H9 (cell line): ENCODE data around the gene CEP162. TPM values are rescaled to one million over a fixed set of nuclear protein-coding genes. Genes with fewer than 3 reads are reported as not detected.

Experiments used
- DNase-seq: peaks from one replicate; pipeline ENCODE4 v3.0.0-alpha.2; 2017
- H2AFZ ChIP-seq: one replicate; pipeline ENCODE4 v1.6.1; 2013; ENCODE audit warnings: mild to moderate bottlenecking, low read length, control low read depth, moderate library complexity
- H2AK5ac ChIP-seq: 2 replicates; pipeline ENCODE4 v1.6.1; 2013; ENCODE audit warnings: low read length, control low read depth, mixed read lengths; ENCODE audit not compliant: insufficient read length
- H2BK120ac ChIP-seq: one replicate; pipeline ENCODE4 v1.6.1; 2013; ENCODE audit warnings: low read depth, mild to moderate bottlenecking, low read length, control low read depth, inconsistent platforms; ENCODE audit not compliant: poor library complexity, severe bottlenecking
- H2BK12ac ChIP-seq: 2 replicates; pipeline ENCODE4 v1.6.1; 2013; ENCODE audit warnings: low read length, control low read depth, mixed read lengths, low read depth; ENCODE audit not compliant: insufficient read length
- H2BK15ac ChIP-seq: 2 replicates; pipeline ENCODE4 v1.6.1; 2013; ENCODE audit warnings: low read depth, low read length, control low read depth
- H2BK20ac ChIP-seq: one replicate; pipeline ENCODE4 v1.6.1; 2013; ENCODE audit warnings: low read depth, mild to moderate bottlenecking, low read length, control low read depth, inconsistent platforms; ENCODE audit not compliant: poor library complexity, severe bottlenecking
- H2BK5ac ChIP-seq: 2 replicates; pipeline ENCODE4 v1.6.1; 2013; ENCODE audit warnings: low read length, control low read depth, mixed read lengths; ENCODE audit not compliant: insufficient read length
- H3K14ac ChIP-seq: 2 replicates; pipeline ENCODE4 v1.6.1; 2013; ENCODE audit warnings: low read length, control low read depth; ENCODE audit not compliant: insufficient read depth
- H3K18ac ChIP-seq: 2 replicates; pipeline ENCODE4 v1.6.1; 2013; ENCODE audit warnings: low read depth, mild to moderate bottlenecking, mixed read lengths, low read length, control low read depth; ENCODE audit not compliant: insufficient read length
- H3K23ac ChIP-seq: 2 replicates; pipeline ENCODE4 v1.6.1; 2013; ENCODE audit warnings: low read length, control low read depth, mixed read lengths, low read depth; ENCODE audit not compliant: insufficient read length
- H3K23me2 ChIP-seq: 2 replicates; pipeline ENCODE4 v1.6.1; 2013; ENCODE audit warnings: low read depth, mild to moderate bottlenecking, mixed read lengths, low read length, control low read depth; ENCODE audit not compliant: insufficient read length, poor library complexity, severe bottlenecking
- H3K27ac ChIP-seq: 2 replicates; pipeline ENCODE4 v1.5.1; 2013; ENCODE audit warnings: low read length, control low read depth, mixed read lengths, low read depth; ENCODE audit not compliant: insufficient read length
- H3K27me3 ChIP-seq: 2 replicates; pipeline ENCODE4 v1.6.1; 2013; ENCODE audit warnings: low read length, control low read depth, inconsistent platforms; ENCODE audit not compliant: insufficient read depth
- H3K4ac ChIP-seq: 2 replicates; pipeline ENCODE4 v1.6.1; 2013; ENCODE audit warnings: low read depth, mild to moderate bottlenecking, control low read depth, inconsistent platforms, low read length, moderate library complexity
- H3K4me1 ChIP-seq: 2 replicates; pipeline ENCODE4 v1.6.1; 2013; ENCODE audit warnings: low read length, control low read depth, inconsistent platforms; ENCODE audit not compliant: insufficient read depth
- H3K4me2 ChIP-seq: 2 replicates; pipeline ENCODE4 v1.6.1; 2013; ENCODE audit warnings: low read length, control low read depth, mixed read lengths; ENCODE audit not compliant: insufficient read length, insufficient read depth
- H3K56ac ChIP-seq: 2 replicates; pipeline ENCODE4 v1.6.1; 2013; ENCODE audit warnings: low read depth, mild to moderate bottlenecking, mixed read lengths, low read length, control low read depth; ENCODE audit not compliant: insufficient read length
- H3K79me1 ChIP-seq: 2 replicates; pipeline ENCODE4 v1.6.1; 2013; ENCODE audit warnings: low read depth, mild to moderate bottlenecking, moderate library complexity, low read length, control low read depth, inconsistent platforms; ENCODE audit not compliant: insufficient read depth, poor library complexity, severe bottlenecking
- H3K79me2 ChIP-seq: 2 replicates; pipeline ENCODE4 v1.6.1; 2013; ENCODE audit warnings: low read length, control low read depth, inconsistent platforms; ENCODE audit not compliant: insufficient read depth
- H3K9ac ChIP-seq: 2 replicates; pipeline ENCODE4 v1.6.1; 2013; ENCODE audit warnings: low read length, control low read depth, mixed read lengths; ENCODE audit not compliant: insufficient read length; ENCODE audit errors: extremely low read depth
- H3K9me3 ChIP-seq: one replicate; pipeline ENCODE4 v1.6.1; 2013; ENCODE audit warnings: low read depth, low read length, inconsistent platforms; ENCODE audit not compliant: control insufficient read depth
- H3T11ph ChIP-seq: one replicate; pipeline ENCODE4 v1.6.1; 2013; ENCODE audit warnings: mild to moderate bottlenecking, low read length, control low read depth, inconsistent platforms
- H4K20me1 ChIP-seq: one replicate; pipeline ENCODE4 v1.6.1; 2013; ENCODE audit not compliant: control insufficient read depth, insufficient read length, insufficient read depth
- H4K5ac ChIP-seq: 2 replicates; pipeline ENCODE4 v1.6.1; 2013; ENCODE audit warnings: low read depth, mild to moderate bottlenecking, mixed read lengths, low read length, control low read depth; ENCODE audit not compliant: insufficient read length
- H4K8ac ChIP-seq: replicated peaks from 2 replicates; pipeline ENCODE4 v1.6.1; 2013; ENCODE audit warnings: low read length, control low read depth, mixed read lengths, low read depth; ENCODE audit not compliant: insufficient read length
- H4K91ac ChIP-seq: 2 replicates; pipeline ENCODE4 v1.6.1; 2013; ENCODE audit warnings: low read depth, mild to moderate bottlenecking, moderate library complexity, mixed read lengths, low read length, control low read depth; ENCODE audit not compliant: insufficient read length
- H3K27ac Mint-ChIP-seq, 3 experiments: 2 replicates in 2 of 3; 3 replicates in 1 of 3; pipeline ENCODE4 v1.8.0; 2020 to 2021; ENCODE audit warnings: mixed read lengths in 3 of 3, mild to moderate bottlenecking in 1 of 3, moderate library complexity in 1 of 3
- H3K27me3 Mint-ChIP-seq: 2 replicates; pipeline ENCODE4 v1.8.0; 2021; ENCODE audit warnings: low read depth, mild to moderate bottlenecking, moderate library complexity, mixed read lengths
- H3K36me3 Mint-ChIP-seq, 3 experiments: 2 replicates in 2 of 3; 3 replicates in 1 of 3; pipeline ENCODE4 v1.8.0; 2020 to 2021; ENCODE audit warnings: low read depth in 3 of 3, mixed read lengths in 3 of 3; ENCODE audit not compliant: insufficient read depth in 1 of 3
- H3K4me1 Mint-ChIP-seq, 2 experiments: 2 replicates each; pipeline ENCODE4 v1.8.0; 2020; ENCODE audit warnings: mixed read lengths in 2 of 2
- H3K4me3 Mint-ChIP-seq, 2 experiments: 2 replicates in 1 of 2; 3 replicates in 1 of 2; pipeline ENCODE4 v1.8.0; 2020 to 2021; ENCODE audit warnings: mild to moderate bottlenecking in 2 of 2, mixed read lengths in 2 of 2, moderate library complexity in 1 of 2
- H3K9me3 Mint-ChIP-seq, 2 experiments: 2 replicates in 1 of 2; 3 replicates in 1 of 2; pipeline ENCODE4 v1.8.0; 2020; ENCODE audit warnings: mild to moderate bottlenecking in 2 of 2, mixed read lengths in 2 of 2, moderate library complexity in 1 of 2
- CTCF ChIP-seq: fragments of 200-600 bp; sonication (generic); conservative IDR thresholded peaks from 3 replicates; pipeline ENCODE4 v1.8.0; 2021; ENCODE audit warnings: antibody characterized with exemption, mild to moderate bottlenecking
- WGBS: extraction: QIAGEN DNeasy Blood & Tissue Kit; methylation state at CpG from one replicate; pipeline ENCODE4 v1.1.7; 2013; ENCODE audit warnings: missing lambda C conversion rate, low lambda C conversion rate, mixed read lengths; ENCODE audit not compliant: insufficient read length; ENCODE audit errors: extremely low coverage; 5-methylcytosine and 5-hydroxymethylcytosine counted together
- total RNA-seq: library from RNA; stranded (reverse); gene quantifications from 2 replicates; pipeline ENCODE4 v1.2.1, GENCODE V29; 2021

Gene CEP162
- total RNA-seq, 1 experiment from 2014 or later = 11.5 TPM

GRCh38 chr6:84086545-84087429 lies 140.7 kb downstream of the CEP162 start:
- no peaks in the 10 kb centered on the region for H3K27me3 Mint-ChIP-seq
- Histone ChIP-seq H3K79me2 (no peaks in the 10 kb centered on the region), H4K5ac (no peak overlapping the region), H3K23me2 (no peaks in the 10 kb centered on the region), H4K8ac (no peak overlapping the region), H3K27me3 (no peaks in the 10 kb centered on the region), H2BK120ac (no peak overlapping the region), H3K23ac (no peak overlapping the region), H3K4me2 (no peak overlapping the region), H2BK5ac (no peak overlapping the region), H3K18ac (no peak overlapping the region), H3K4me1 (peaks cover 13% of the 10 kb centered on the region; the same call in 1 of the 2 replicates), H3K9me3 (no peaks in the 10 kb centered on the region), H3K79me1 (no peaks in the 10 kb centered on the region), H3T11ph (no peak overlapping the region), H4K91ac (no peak overlapping the region), H2BK20ac (no peak overlapping the region), H2BK15ac (no peak overlapping the region), H4K20me1 (no peaks in the 10 kb centered on the region), H3K56ac (no peak overlapping the region), H2AK5ac (no peak overlapping the region), H3K27ac (no peak overlapping the region), H3K4ac (no peak overlapping the region), H3K9ac (no peak overlapping the region), H2BK12ac (no peak overlapping the region), H2AFZ (no peak overlapping the region), H3K14ac (no peak overlapping the region; the same call in 1 of the 2 replicates)
- DNase-seq = no peak
- H3K27ac Mint-ChIP-seq = peak overlapping the region in 1 of 3 experiments; percentile 42; a peak in 2 of 7 replicates
- H3K4me1 Mint-ChIP-seq = peaks cover 54 to 55% of the 10 kb centered on the region in 2 experiments
- no peak for TF ChIP-seq CTCF
- no peaks in the 10 kb centered on the region for H3K9me3 Mint-ChIP-seq
- no CpG with 5 or more reads among the region's 6 CpGs for WGBS
- H3K4me3 Mint-ChIP-seq = no peak overlapping the region
- H3K36me3 Mint-ChIP-seq = peaks cover 0 to under 1% (median 0%) of the 10 kb centered on the region in 3 experiments; a peak in 1 of 7 replicates
